Thymus (tissue), 11 donors: Measurements from ENCODE around the gene XIRP1. TPM values are rescaled to one million over a fixed set of nuclear protein-coding genes. Genes with fewer than 3 reads are reported as not detected.

Experiments used
- DNase-seq, 9 donors: peaks; one replicate each; pipeline ENCODE4 v3.0.0-alpha.2; 2013; ENCODE audit warnings: low spot score in 9 of 9, low read depth in 6 of 9, missing footprints in 1 of 9
- H3K27ac ChIP-seq, 2 donors: one replicate each; pipeline ENCODE4 v1.5.1; 2013; ENCODE audit warnings: control low read depth in 1 of 2, low read depth in 1 of 2, low read length in 1 of 2, mild to moderate bottlenecking in 1 of 2, moderate library complexity in 1 of 2
- H3K27me3 ChIP-seq, 2 donors: one replicate each; pipeline ENCODE4 v1.5.1; 2013; ENCODE audit warnings: low read length in 1 of 2; ENCODE audit not compliant: control insufficient read depth in 2 of 2, insufficient read depth in 1 of 2
- H3K36me3 ChIP-seq, 2 donors: one replicate each; pipeline ENCODE4 v1.5.1; 2013; ENCODE audit warnings: low read length in 1 of 2, mild to moderate bottlenecking in 1 of 2, moderate library complexity in 1 of 2; ENCODE audit not compliant: control insufficient read depth in 2 of 2, insufficient read depth in 2 of 2
- H3K4me1 ChIP-seq, 2 donors: one replicate each; pipeline ENCODE4 v1.5.1; 2013; ENCODE audit warnings: low read length in 2 of 2; ENCODE audit not compliant: control insufficient read depth in 2 of 2, insufficient read depth in 2 of 2
- H3K4me3 ChIP-seq, 2 donors: one replicate each; pipeline ENCODE4 v1.5.1; 2013; ENCODE audit warnings: low read length in 2 of 2, control low read depth in 1 of 2, mild to moderate bottlenecking in 1 of 2
- H3K9me3 ChIP-seq, 2 donors: one replicate each; pipeline ENCODE4 v1.5.1; 2013; ENCODE audit warnings: low read length in 1 of 2, mild to moderate bottlenecking in 1 of 2; ENCODE audit not compliant: control insufficient read depth in 2 of 2, insufficient read depth in 1 of 2
- WGBS: extraction: QIAGEN DNeasy Blood & Tissue Kit; methylation state at CpG from one replicate; pipeline ENCODE4 v1.1.7; 2013; 5-methylcytosine and 5-hydroxymethylcytosine counted together
- polyA plus RNA-seq: library from polyadenylated mRNA; stranded (reverse); fragments of 200-250 nt; gene quantifications from one replicate; pipeline ENCODE4 v1.2.3, GENCODE V29; 2013
- total RNA-seq: library from RNA; stranded (reverse); fragments of 120-200 nt; gene quantifications from one replicate; pipeline ENCODE4 v1.2.4, GENCODE V29; 2013
- donor health status: healthy.

XIRP1 gene
- total and polyA plus RNA-seq, 2 donors: 0.52 to 1.1 TPM

DNA sequence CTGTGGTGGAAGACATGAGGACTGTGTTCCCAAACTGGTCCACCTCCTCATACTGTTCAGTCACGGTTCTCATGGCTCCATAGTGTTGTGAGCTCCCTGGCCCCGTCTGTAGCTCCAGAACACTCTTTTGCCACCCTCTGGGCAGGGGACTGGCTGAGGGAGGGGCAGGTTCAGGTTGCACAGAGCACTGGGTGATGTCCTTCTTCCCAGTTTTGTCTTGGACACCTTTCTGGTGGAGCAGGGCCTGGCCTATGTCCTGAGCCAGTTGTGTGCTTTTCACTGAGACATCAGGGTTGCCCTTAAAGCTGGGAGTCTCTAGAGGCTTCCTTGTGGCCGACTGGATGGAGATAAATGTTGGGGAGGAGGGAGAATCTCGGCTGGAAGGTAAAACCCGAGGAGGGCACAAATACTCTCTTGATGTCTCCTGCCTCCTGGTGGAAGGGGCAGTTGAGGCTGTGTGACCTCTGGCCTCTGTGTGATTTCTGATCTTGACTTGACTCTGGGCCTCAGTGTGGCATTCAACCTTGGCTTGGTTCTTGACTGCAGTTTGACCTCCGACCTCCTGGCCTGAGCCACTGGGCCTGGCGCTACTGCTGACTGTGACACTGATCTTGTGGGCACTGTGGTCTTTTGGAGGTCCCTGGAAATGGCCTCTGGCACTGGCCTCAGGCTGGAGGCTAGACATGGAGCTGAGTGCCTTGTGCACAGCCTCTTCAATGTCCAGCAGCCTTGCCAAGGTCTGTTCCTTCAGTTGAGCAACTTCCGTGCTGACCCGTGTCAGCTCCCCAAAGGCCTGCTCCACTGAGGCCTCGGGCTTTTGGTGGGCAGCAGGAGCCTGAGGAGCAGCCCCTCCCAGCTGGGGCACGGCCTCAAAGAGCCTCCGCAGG is 8.1 kb downstream of the XIRP1 start:
- no peaks in the 10 kb centered on the region for H3K27me3 ChIP-seq
- H3K27ac ChIP-seq: no peak overlapping the region
- peaks cover 35 to 61% of the 10 kb centered on the region in 2 donors for H3K4me1 ChIP-seq
- no peak for DNase-seq
- H3K36me3 ChIP-seq: no peaks in the 10 kb centered on the region
- WGBS: 88% methylated on average over 12 of the region's 12 CpGs
- no peak overlapping the region for H3K4me3 ChIP-seq
- no peaks in the 10 kb centered on the region for H3K9me3 ChIP-seq

DNA sequence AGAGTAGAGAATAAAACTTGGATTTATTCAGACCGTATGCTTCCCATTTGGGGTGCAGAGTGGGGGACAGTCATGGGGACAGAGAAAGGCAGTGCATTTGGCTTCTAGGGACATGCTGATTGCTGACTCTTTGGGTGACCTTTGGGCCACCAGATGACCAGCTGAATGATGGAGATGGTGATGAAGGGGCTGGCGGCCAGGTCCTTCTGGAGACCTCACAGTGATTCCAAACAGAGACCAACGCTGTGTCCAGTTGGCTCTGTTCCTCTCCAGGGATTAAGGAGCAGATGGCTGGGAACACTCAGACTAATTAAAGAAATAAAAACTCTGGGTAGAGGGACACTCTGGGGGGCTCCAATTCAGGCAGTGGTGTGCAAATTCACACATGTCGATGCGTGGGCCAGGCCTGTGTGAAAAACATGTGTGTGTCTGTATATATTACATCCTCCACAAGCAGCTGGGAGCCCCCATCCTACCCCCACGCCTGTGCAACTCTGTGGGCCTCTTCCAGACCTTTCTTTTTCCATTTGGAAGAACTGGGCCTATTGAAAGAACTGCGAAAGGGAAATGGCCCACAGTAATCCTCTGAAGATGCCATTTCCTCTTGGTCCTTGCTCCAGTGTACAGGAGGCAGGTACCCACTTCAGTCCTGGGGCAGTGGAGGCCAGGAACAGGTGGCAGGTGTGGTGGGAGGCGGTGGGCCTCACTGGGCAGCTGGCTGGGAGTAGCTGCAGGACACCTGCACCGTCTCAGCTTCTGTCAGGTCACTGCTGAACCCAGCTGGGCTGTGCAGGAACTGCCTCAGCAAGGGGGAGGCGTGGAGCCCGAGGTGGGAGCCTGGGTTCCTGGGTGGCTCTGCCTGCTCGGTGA is 8.9 kb downstream of the XIRP1 start:
- Histone ChIP-seq H3K4me3 (no peak overlapping the region), H3K9me3 (no peaks in the 10 kb centered on the region), H3K36me3 (no peaks in the 10 kb centered on the region), H3K4me1 (peaks cover 43 to 69% of the 10 kb centered on the region in 2 donors), H3K27me3 (no peaks in the 10 kb centered on the region), H3K27ac (no peak overlapping the region)
- 78% methylated on average over 12 of the region's 12 CpGs for WGBS
- DNase-seq: peak in 1 of 9 donors; percentile 37

DNA sequence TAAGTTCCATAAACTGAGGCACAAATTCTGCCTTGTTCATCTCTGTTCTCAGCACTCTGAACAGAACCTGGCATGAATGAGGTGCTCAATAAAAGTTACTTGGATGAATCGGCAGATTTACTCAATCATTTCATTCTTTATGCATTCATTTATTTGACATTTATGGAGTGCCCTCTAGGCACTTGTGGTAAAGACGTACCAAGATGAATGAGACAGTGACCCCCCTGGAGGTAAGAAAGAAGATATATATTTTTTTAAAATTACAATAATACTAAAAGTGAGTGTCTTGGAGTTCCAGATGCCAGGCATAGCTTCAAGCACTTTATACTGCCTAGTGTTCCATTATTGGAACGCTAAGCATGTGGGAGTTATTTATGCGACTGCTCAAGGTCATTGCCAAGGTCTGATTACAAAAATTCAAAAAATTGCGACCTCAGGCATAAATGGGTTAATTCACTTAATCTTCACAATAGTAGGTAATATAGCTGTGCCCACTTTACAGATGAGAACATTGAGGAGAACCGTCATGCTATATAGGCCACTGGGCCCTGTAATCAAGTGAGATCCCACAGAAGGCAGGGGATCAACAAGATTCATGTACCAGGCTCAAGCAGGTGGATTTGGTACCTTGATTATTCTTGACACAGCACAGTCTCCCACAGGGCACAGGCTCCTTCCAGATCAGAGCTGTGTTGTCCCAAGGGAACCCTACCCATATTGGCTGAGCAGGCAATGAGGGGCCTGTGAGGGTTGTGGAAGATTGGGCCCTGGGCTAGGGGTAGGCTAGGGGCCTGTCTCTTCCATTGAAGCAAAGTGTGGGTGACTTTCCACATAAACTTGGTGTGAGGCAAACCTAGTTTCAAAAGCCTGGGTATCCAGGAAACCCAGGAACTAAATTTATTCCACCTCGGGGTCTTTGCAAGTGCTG is 10.7 kb downstream of the XIRP1 start:
- peaks cover 45 to 77% of the 10 kb centered on the region in 2 donors for H3K4me1 ChIP-seq
- no peak overlapping the region for H3K4me3 ChIP-seq
- DNase-seq: no peak
- no peaks in the 10 kb centered on the region for H3K9me3 ChIP-seq
- peak overlapping the region in 1 of 2 donors; percentile 72 for H3K27ac ChIP-seq
- no peaks in the 10 kb centered on the region for H3K27me3 ChIP-seq
- WGBS: 85% methylated on average over 7 of the region's 7 CpGs
- no peaks in the 10 kb centered on the region for H3K36me3 ChIP-seq

DNA sequence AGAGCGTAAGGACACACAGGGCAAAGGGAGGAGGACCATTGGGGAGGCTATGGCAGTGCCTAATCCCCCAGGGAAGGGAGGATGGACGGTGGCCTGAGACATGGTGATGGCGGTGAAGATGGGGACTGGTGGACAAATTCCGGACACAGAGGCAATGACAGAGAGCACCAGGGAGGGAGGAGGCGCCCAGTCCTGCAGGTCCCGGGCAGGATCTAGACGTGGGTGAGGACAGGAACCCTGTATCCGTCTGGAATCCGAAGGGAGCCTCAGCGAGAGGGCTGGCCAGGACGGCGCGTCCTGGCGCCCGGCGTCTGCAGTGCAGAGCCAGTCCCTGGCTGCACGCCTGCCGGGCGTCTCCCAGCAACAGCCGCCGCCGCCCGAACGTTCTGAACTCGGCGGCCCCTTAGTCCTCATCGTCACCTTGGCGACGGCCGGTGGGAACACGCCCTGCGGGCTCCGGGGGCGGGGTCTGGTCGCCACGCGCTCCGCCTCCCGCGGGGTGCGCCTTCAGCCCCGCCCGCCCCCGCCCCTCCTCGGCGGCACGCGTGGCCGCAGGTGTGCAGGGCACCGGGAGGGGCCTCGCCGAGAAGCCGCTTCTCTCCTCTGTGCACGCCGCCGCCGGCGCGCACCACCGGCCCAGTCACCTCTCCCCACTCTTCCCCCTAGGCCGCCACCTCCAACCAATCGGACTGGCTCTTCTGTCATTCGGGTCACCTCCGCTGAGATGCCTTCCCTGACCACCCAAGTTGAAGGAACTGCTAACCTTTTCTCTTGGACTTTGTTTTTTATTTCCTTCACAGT is 11.6 kb downstream of the XIRP1 start:
- Histone ChIP-seq H3K27me3 (no peaks in the 10 kb centered on the region), H3K27ac (peak overlapping the region; percentile 54 to 72), H3K9me3 (no peaks in the 10 kb centered on the region), H3K4me1 (peaks cover 45 to 77% of the 10 kb centered on the region in 2 donors), H3K4me3 (peak overlapping the region; percentile 37 to 43), H3K36me3 (no peaks in the 10 kb centered on the region)
- peak; percentile 55 to 96 (median 91) for DNase-seq
- 3% methylated on average over 64 of the region's 64 CpGs for WGBS

GRCh38 chr3:39180183-39180545 is 12.2 kb downstream of the XIRP1 start:
- WGBS: 61% methylated on average over 3 of the region's 3 CpGs
- Histone ChIP-seq H3K4me3 (peak overlapping the region; percentile 37 to 43), H3K27ac (peak overlapping the region in 1 of 2 donors; percentile 54), H3K9me3 (no peaks in the 10 kb centered on the region), H3K36me3 (no peaks in the 10 kb centered on the region), H3K4me1 (peaks cover 45 to 73% of the 10 kb centered on the region in 2 donors), H3K27me3 (no peaks in the 10 kb centered on the region)
- DNase-seq: no peak

GRCh38 chr3:39178553-39178952 is 13.8 kb downstream of the XIRP1 start:
- 85% methylated on average over 4 of the region's 4 CpGs for WGBS
- H3K4me3 ChIP-seq: peak overlapping the region; percentile 41 to 67
- no peaks in the 10 kb centered on the region for H3K9me3 ChIP-seq
- no peaks in the 10 kb centered on the region for H3K27me3 ChIP-seq
- peaks cover 40 to 57% of the 10 kb centered on the region in 2 donors for H3K4me1 ChIP-seq
- H3K36me3 ChIP-seq: no peaks in the 10 kb centered on the region
- peak overlapping the region; percentile 49 to 80 for H3K27ac ChIP-seq
- no peak for DNase-seq

GRCh38 chr3:39177708-39178332 is 14.6 kb downstream of the XIRP1 start:
- peaks cover 35 to 50% of the 10 kb centered on the region in 2 donors for H3K4me1 ChIP-seq
- WGBS: 1% methylated on average over 30 of the region's 32 CpGs
- no peaks in the 10 kb centered on the region for H3K36me3 ChIP-seq
- no peaks in the 10 kb centered on the region for H3K9me3 ChIP-seq
- peak overlapping the region; percentile 80 to 88 for H3K27ac ChIP-seq
- no peaks in the 10 kb centered on the region for H3K27me3 ChIP-seq
- H3K4me3 ChIP-seq: peak overlapping the region; percentile 41 to 67
- DNase-seq: peak in 4 of 9 donors; percentile 42 to 72 (median 46)
